DOHH2 (cell line): ENCODE results near the gene PFDN2.

Experiments used
- H3F3A ChIP-seq: fragments of 200-600 bp; sonication (generic), shearing (Covaris generic); 2 replicates; pipeline ENCODE4 v1.6.0; 2016; ENCODE audit warnings: antibody characterized with exemption, mild to moderate bottlenecking; ENCODE audit not compliant: control insufficient read depth, insufficient read depth
- H3K27ac ChIP-seq: fragments of 200-600 bp; sonication (generic); 2 replicates; pipeline ENCODE4 v1.5.1; 2014; ENCODE audit warnings: low read depth, mild to moderate bottlenecking, low read length, moderate library complexity
- H3K27me3 ChIP-seq: fragments of 200-600 bp; sonication (generic); 2 replicates; pipeline ENCODE4 v1.6.1; 2014; ENCODE audit warnings: mild to moderate bottlenecking, low read length, mixed read lengths; ENCODE audit not compliant: control insufficient read depth
- H3K36me3 ChIP-seq: fragments of 200-600 bp; sonication (generic); 2 replicates; pipeline ENCODE4 v1.6.1; 2014; ENCODE audit warnings: mild to moderate bottlenecking, low read length, moderate library complexity, mixed read lengths; ENCODE audit not compliant: control insufficient read depth
- H3K4me1 ChIP-seq: fragments of 200-600 bp; sonication (generic); 2 replicates; pipeline ENCODE4 v1.6.1; 2014; ENCODE audit warnings: mild to moderate bottlenecking, low read length, mixed read lengths; ENCODE audit not compliant: control insufficient read depth
- H3K4me2 ChIP-seq: fragments of 200-600 bp; sonication (generic); 2 replicates; pipeline ENCODE4 v1.6.0; 2014; ENCODE audit warnings: mild to moderate bottlenecking, low read length, moderate library complexity
- H3K4me3 ChIP-seq: fragments of 200-600 bp; sonication (generic); 2 replicates; pipeline ENCODE4 v1.5.1; 2014; ENCODE audit warnings: mild to moderate bottlenecking, low read length, mixed read lengths
- H3K79me2 ChIP-seq: fragments of 200-600 bp; sonication (generic); 2 replicates; pipeline ENCODE4 v1.6.1; 2014; ENCODE audit warnings: mild to moderate bottlenecking, low read length, mixed read lengths; ENCODE audit not compliant: control insufficient read depth
- H3K9me2 ChIP-seq: fragments of 200-600 bp; sonication (generic); replicated peaks from 2 replicates; pipeline ENCODE4 v1.6.1; 2014; ENCODE audit warnings: mild to moderate bottlenecking, low read length, mixed read lengths; ENCODE audit not compliant: control insufficient read depth
- H3K9me3 ChIP-seq: fragments of 200-600 bp; sonication (generic); 2 replicates; pipeline ENCODE4 v1.6.1; 2014; ENCODE audit warnings: antibody characterized with exemption, low read length, mixed read lengths; ENCODE audit not compliant: control insufficient read depth, insufficient read depth
- H4K20me1 ChIP-seq: fragments of 200-600 bp; sonication (generic); 2 replicates; pipeline ENCODE4 v1.6.0; 2014; ENCODE audit warnings: low read depth, mild to moderate bottlenecking, antibody characterized with exemption, low read length, moderate library complexity; ENCODE audit not compliant: control insufficient read depth, insufficient read depth
- EZH2phosphoT487 ChIP-seq: fragments of 200-600 bp; sonication (generic); IDR thresholded peaks from 2 replicates; pipeline ENCODE4 v1.6.1; 2017; ENCODE audit warnings: borderline replicate concordance, mild to moderate bottlenecking, antibody characterized with exemption, low read length, moderate library complexity, mixed read lengths
- TF ChIP-seq, protein P1 (sequence below): fragments of 200-600 bp; sonication (generic); IDR thresholded peaks from one replicate; pipeline ENCODE4 v1.5.1; 2014; ENCODE audit warnings: antibody characterized with exemption, mild to moderate bottlenecking, low read depth, low read length; ENCODE audit not compliant: poor library complexity, severe bottlenecking

Gene PFDN2

DNA sequence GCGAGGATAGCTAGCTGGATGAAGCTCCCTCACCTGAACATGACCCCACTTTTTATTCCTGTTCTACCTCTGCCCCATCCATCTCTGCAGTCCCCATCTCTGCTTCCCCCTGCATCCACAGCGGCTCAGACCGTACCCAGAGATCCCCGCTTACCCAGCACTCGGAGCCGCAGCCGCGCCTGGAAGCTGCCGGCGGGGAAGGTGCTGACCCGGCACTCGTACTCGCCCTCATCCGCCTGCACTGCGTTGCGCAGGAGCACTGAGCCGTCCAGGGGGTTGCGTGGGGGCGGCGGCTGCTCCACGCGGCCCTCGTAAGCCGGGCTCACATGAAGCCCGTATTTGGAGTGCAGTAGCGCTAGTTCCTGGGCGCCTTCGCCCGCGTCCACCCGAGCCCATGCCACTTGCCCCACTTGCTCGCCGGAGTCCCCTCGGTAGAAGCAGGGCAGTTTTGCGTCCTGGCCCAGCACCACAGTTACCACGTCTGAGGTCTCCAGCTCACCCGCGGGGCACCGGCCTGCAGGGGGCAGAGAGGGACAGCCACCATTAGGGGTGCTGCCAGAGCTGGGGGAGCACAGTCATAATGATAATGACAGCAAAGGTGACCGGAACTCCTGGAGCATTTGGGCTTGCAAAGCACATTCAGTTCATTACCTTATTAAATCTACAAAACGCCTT, 38.3 kb downstream of the PFDN2 start:
- no peaks in the 10 kb centered on the region for H3K36me3 ChIP-seq
- H3K27ac ChIP-seq, result no peak overlapping the region
- H3K4me2 ChIP-seq, result no peak overlapping the region
- H3F3A ChIP-seq, result no peaks in the 10 kb centered on the region
- H3K9me3 ChIP-seq, result no peaks in the 10 kb centered on the region
- H3K79me2 ChIP-seq, result no peaks in the 10 kb centered on the region
- H3K4me3 ChIP-seq, result no peak overlapping the region
- no peaks in the 10 kb centered on the region for H3K4me1 ChIP-seq
- no peaks in the 10 kb centered on the region; the same call in 1 of the 2 replicates for H3K27me3 ChIP-seq
- TF ChIP-seq, protein P1, sequence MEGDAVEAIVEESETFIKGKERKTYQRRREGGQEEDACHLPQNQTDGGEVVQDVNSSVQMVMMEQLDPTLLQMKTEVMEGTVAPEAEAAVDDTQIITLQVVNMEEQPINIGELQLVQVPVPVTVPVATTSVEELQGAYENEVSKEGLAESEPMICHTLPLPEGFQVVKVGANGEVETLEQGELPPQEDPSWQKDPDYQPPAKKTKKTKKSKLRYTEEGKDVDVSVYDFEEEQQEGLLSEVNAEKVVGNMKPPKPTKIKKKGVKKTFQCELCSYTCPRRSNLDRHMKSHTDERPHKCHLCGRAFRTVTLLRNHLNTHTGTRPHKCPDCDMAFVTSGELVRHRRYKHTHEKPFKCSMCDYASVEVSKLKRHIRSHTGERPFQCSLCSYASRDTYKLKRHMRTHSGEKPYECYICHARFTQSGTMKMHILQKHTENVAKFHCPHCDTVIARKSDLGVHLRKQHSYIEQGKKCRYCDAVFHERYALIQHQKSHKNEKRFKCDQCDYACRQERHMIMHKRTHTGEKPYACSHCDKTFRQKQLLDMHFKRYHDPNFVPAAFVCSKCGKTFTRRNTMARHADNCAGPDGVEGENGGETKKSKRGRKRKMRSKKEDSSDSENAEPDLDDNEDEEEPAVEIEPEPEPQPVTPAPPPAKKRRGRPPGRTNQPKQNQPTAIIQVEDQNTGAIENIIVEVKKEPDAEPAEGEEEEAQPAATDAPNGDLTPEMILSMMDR, result peak; percentile 36
- no peak for TF ChIP-seq EZH2phosphoT487
- no peaks in the 10 kb centered on the region for H3K9me2 ChIP-seq
- no peaks in the 10 kb centered on the region for H4K20me1 ChIP-seq

DNA sequence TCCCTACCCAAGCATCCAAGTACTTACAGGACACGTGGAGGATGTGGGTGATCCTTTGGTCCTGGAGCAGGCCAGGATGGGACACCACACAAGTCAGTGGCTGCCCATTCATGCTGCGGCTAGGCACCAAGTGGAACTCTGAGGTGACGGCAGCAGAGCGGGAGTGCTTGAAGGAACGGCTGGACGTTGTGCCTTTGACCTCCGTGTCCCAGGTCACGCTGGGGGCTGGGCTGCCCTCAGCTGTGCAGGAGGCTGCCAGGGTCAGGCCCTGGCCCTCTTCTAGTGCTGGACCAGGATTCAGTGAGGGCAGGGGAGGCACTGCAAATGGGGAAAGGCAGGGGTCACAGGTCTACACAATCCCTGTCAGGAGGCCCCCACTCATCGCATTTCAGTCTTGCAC, 40.4 kb downstream of the PFDN2 start:
- no peaks in the 10 kb centered on the region; the same call in 1 of the 2 replicates for H3K27me3 ChIP-seq
- H3K4me2 ChIP-seq, result no peak overlapping the region
- H3K36me3 ChIP-seq, result no peaks in the 10 kb centered on the region
- H3K9me3 ChIP-seq, result no peaks in the 10 kb centered on the region
- H3K79me2 ChIP-seq, result no peaks in the 10 kb centered on the region
- TF ChIP-seq EZH2phosphoT487, result no peak
- TF ChIP-seq, protein P1, result no peak
- no peaks in the 10 kb centered on the region for H3K4me1 ChIP-seq
- no peak overlapping the region for H3K27ac ChIP-seq
- H3K9me2 ChIP-seq, result no peaks in the 10 kb centered on the region
- no peaks in the 10 kb centered on the region for H4K20me1 ChIP-seq
- no peaks in the 10 kb centered on the region for H3F3A ChIP-seq
- no peak overlapping the region for H3K4me3 ChIP-seq

DNA sequence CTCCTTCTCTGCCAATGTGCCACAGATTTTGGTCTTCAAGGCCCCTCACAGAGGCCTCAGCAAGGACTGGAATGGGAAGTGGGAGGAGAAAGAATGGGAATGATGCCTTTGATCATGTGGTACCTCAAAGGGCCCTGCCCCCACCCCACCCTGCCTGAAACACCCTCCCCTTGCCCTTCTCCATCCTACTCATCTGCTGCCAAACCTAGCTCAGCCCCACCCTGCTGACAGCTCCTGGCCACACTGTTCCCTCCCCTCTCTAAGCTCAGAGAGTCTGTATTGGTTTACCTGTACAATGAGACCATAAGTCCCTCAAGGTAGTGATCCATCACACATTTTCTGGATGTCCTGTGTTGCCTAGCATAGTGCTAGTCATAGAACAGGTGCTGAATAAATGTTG, 41.4 kb downstream of the PFDN2 start:
- no peaks in the 10 kb centered on the region for H3K79me2 ChIP-seq
- H3K27ac ChIP-seq, result no peak overlapping the region
- TF ChIP-seq EZH2phosphoT487, result no peak
- TF ChIP-seq, protein P1, result no peak
- no peaks in the 10 kb centered on the region for H4K20me1 ChIP-seq
- no peaks in the 10 kb centered on the region for H3K36me3 ChIP-seq
- no peaks in the 10 kb centered on the region for H3K9me3 ChIP-seq
- no peaks in the 10 kb centered on the region; the same call in 1 of the 2 replicates for H3K27me3 ChIP-seq
- H3K9me2 ChIP-seq, result no peaks in the 10 kb centered on the region
- H3K4me1 ChIP-seq, result peaks cover 3% of the 10 kb centered on the region; the same call in 1 of the 2 replicates
- no peak overlapping the region for H3K4me2 ChIP-seq
- H3F3A ChIP-seq, result no peaks in the 10 kb centered on the region
- H3K4me3 ChIP-seq, result no peak overlapping the region
